Measurements from ENCODE around the gene JPH3.

DNA sequence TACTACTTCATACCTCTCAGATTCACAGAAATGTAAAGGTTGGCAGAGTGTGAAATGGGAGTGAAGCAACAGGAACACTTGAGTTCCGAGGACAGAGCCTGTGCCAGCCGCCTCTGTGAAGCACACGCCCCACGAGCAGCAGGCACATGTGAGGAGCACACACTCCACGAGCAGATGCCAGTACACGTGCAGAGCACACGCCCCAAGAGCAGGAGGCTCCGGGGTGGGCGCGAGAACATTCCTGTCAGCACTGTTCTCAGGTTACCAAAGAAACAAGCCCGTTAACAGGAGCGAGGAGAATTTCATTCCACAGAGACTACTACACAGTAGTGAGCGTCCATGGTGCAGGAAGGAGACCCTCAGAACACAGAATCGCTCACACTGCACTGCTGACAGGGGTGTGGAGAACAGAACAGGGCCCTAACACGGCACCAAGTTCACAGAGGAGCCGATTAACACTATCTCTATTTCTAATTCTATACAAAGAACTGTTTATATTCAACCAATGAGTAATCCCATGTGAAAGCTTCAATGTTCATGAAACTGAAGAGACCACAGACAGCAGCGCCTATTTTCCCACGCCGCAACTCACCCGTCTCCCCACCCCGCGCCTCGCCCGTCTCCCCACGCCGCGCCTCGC, 123.4 kb downstream of the JPH3 start:
- TF ChIP-seq CHD2 (IDR thresholded peaks at IDR 0.05; ENCODE audit: borderline replicate concordance, low read depth, low read length) = no peak
- no peak for TF ChIP-seq SP1 (IDR thresholded peaks at IDR 0.05; ENCODE audit: low read depth, low read length)
- no peak for TF ChIP-seq CTCF (IDR thresholded peaks at IDR 0.05 in 2 of 3, conservative IDR thresholded peaks at IDR 0.05 in 1 of 3; ENCODE audit: control insufficient read depth in 2 of 3, extremely low read depth in 1 of 3, insufficient read depth in 1 of 3, low read depth in 3 of 3, low read length in 3 of 3)
- TF ChIP-seq FOXK2 (IDR thresholded peaks at IDR 0.05) = no peak
- TF ChIP-seq POLR2A (IDR thresholded peaks at IDR 0.05; ENCODE audit: low read depth, low read length) = no peak

All from GM12878 (cell line).